ENCODE data around the gene HS1BP3. TPM values are rescaled to one million over a fixed set of nuclear protein-coding genes. Genes with fewer than 3 reads are reported as not detected.

Gene HS1BP3
- total and polyA plus RNA-seq, 9 of the 15 experiments (the other 6 are each of a cell fraction or from before 2014, with no cell fraction given), result 0.41 to 8.3 (median 5.9) TPM

- TF ChIP-seq ZNF655 (CRISPR knock-in tag; IDR thresholded peaks at IDR 0.05) (no peak), TCF7L2 (IDR thresholded peaks at IDR 0.05; ENCODE audit: low read depth, low read length) (no peak), POU5F1 (IDR thresholded peaks at IDR 0.05; ENCODE audit: borderline replicate concordance, low read depth, low read length, partially characterized antibody) (no peak), NFE2 (IDR thresholded peaks at IDR 0.05; ENCODE audit: low read depth) (peak; percentile 85), AFF4 (CRISPR knock-in tag; IDR thresholded peaks at IDR 0.05) (peak; percentile 73), ZNF316 (IDR thresholded peaks at IDR 0.05) (peak; percentile 76), POLR2G (IDR thresholded peaks at IDR 0.05; ENCODE audit: low read depth, low read length) (peak; percentile 70), NR2C1 (IDR thresholded peaks at IDR 0.05) (no peak), NR2C1 (tag; IDR thresholded peaks at IDR 0.05) (peak; percentile 51; the same call in 1 of the 2 replicates), PML (IDR thresholded peaks at IDR 0.05; ENCODE audit: low read length) (peak; percentile 63; the same call in 1 of the 2 replicates), PREB (CRISPR knock-in tag; IDR thresholded peaks at IDR 0.05) (no peak), CHD4 (IDR thresholded peaks at IDR 0.05; ENCODE audit: insufficient read depth, insufficient replicate concordance, low read depth, low read length, poor library complexity, severe bottlenecking) (no peak), ZNF280B (CRISPR knock-in tag; IDR thresholded peaks at IDR 0.05) (no peak), EP300 (IDR thresholded peaks at IDR 0.05; ENCODE audit: low read length) (peak; percentile 84), ZNF79 (CRISPR knock-in tag; IDR thresholded peaks at IDR 0.05; ENCODE audit: low read depth) (0 out of 2 replicates have a peak, but pooled peaks have one; percentile 52), ZNF668 (CRISPR knock-in tag; IDR thresholded peaks at IDR 0.05) (no peak)
These were observed 71.7 kb downstream of the HS1BP3 start (continued) for GRCh38 chr2:20578895-20579825.
